ENCODE measurements around the gene SFTPA2. TPM values are rescaled to one million over a fixed set of nuclear protein-coding genes. Genes with fewer than 3 reads are reported as not detected.

The SFTPA2 gene
- total RNA-seq (1 to 10 TPM in 1 of 4 donors, under 1 TPM in 3; 0.55 to 1.3 (median 0.69) TPM), polyA plus RNA-seq (under 1 TPM; 0.05 to 0.42 (median 0.25) TPM)
- long read RNA-seq, donor 1, partial matches to known transcripts: 0 of 1 reads
- long read RNA-seq, donor 1, other reads (novel, unspliced or antisense): 1 of 1 reads
- long read RNA-seq, donor 2: 0 reads

- H3K9me3 ChIP-seq: no peaks in the 10 kb centered on the region
These were observed at the start of gene SFTPA2 for GRCh38 chr10:79560160-79560709. SFTPA2 (minus strand) TSS chr10:79560407; CDS start chr10:79559483, 924 bp downstream.

DNA sequence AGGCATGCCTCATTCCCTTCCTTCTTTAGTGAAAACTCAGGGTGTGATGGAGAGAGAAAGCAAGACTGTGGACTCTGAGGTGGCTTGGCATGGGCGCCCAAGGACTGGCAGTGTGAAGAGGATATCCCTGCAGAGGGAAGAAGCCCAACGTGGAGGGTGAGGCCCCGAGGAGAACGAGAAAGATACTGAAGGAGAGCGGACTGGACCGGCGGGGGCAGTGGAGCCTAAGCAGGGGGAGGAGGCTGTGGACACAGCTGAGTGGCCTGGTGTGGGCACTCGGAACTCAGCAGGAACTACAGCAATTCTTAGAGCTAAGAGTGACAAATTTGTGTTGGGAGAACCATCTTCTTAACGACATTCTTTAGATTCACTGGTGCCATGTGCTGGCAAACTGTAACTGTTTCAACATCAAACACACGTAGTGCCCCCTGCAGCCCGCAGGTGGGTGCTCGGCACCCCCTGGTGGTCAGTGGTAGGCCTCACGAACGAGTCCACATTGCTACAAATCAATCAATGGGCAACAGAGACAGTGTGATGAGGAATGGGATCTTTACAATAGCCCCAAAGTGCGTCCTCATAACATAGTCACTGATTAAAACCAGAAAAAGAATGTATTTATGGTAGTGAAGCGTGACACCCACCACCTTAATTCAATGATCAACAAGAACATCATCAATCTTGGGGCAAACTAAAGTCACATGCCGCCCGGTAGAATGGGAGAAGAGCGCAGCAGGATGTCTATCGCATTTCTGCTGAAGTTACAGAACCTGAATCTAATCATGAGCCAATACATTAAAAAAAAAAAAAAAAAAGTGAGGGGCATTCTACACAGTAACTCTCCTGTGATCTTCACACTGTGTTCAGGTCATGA, 48.5 kb upstream of the SFTPA2 start:
- Histone ChIP-seq H3K4me3 (no peak overlapping the region), H3K36me3 (ENCODE audit: insufficient read depth in 1 of 2, low read depth in 1 of 2) (no peaks in the 10 kb centered on the region), H3K27ac (no peak overlapping the region), H3K4me1 (no peaks in the 10 kb centered on the region), H3K27me3 (ENCODE audit: insufficient read depth in 3 of 3, low read length in 2 of 3) (no peaks in the 10 kb centered on the region), H3K9me3 (no peaks in the 10 kb centered on the region)
- ATAC-seq: peak in 3 of 4 donors; percentile 43 to 54 (median 52)
- DNase-seq: no peak
- intact Hi-C loops (cut with DNase I): loop anchor here (2.0 to 10.0 kb wide), 2 partner anchors 234 kb away; no protein-coding TSS in a partner anchor
- WGBS, 3 donors: 53 to 57% (median 55%) methylated on average over 19 to 20 of the region's 20 CpGs
- TF ChIP-seq, protein P1, sequence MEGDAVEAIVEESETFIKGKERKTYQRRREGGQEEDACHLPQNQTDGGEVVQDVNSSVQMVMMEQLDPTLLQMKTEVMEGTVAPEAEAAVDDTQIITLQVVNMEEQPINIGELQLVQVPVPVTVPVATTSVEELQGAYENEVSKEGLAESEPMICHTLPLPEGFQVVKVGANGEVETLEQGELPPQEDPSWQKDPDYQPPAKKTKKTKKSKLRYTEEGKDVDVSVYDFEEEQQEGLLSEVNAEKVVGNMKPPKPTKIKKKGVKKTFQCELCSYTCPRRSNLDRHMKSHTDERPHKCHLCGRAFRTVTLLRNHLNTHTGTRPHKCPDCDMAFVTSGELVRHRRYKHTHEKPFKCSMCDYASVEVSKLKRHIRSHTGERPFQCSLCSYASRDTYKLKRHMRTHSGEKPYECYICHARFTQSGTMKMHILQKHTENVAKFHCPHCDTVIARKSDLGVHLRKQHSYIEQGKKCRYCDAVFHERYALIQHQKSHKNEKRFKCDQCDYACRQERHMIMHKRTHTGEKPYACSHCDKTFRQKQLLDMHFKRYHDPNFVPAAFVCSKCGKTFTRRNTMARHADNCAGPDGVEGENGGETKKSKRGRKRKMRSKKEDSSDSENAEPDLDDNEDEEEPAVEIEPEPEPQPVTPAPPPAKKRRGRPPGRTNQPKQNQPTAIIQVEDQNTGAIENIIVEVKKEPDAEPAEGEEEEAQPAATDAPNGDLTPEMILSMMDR (IDR thresholded peaks at IDR 0.05): peak; percentile 63

More at GRCh38 chr10:79560160-79560709, at the start of gene SFTPA2:
- intact Hi-C loops (cut with DNase I): loop anchor here (5.0 kb wide), 1 partner anchor 367 kb away; no protein-coding TSS in a partner anchor
- no peak for ATAC-seq
- no peak for DNase-seq
- Histone ChIP-seq H3K27ac (no peak within 1 kb of the TSS), H3K4me3 (no peak within 1 kb of the TSS), H3K4me1 (no peaks in the 10 kb centered on the region), H3K36me3 (ENCODE audit: insufficient read depth in 1 of 2, low read depth in 1 of 2) (no peaks in the 10 kb centered on the region), H3K27me3 (ENCODE audit: insufficient read depth in 3 of 3, low read length in 2 of 3) (peaks cover 0 to 4% (median 0%) of the 10 kb centered on the region in 3 donors)
- TF ChIP-seq, protein P1 (IDR thresholded peaks at IDR 0.05): no peak
- WGBS, 3 donors: 88 to 100% (median 92%) methylated on average over 1 of the region's 1 CpG

GRCh38 chr10:79605308-79605707, 45.1 kb upstream of the SFTPA2 start:
- no peak overlapping the region for H3K27ac ChIP-seq
- intact Hi-C loops (cut with DNase I): loop anchor here in 1 of 2 donors (10.0 kb wide), 1 partner anchor 231 kb away; no protein-coding TSS in a partner anchor
- TF ChIP-seq, protein P1 (IDR thresholded peaks at IDR 0.05): no peak
- no peaks in the 10 kb centered on the region for H3K4me1 ChIP-seq
- DNase-seq (no peak), ATAC-seq (no peak)
- H3K36me3 ChIP-seq (ENCODE audit: insufficient read depth in 1 of 2, low read depth in 1 of 2): no peaks in the 10 kb centered on the region
- H3K4me3 ChIP-seq: no peak overlapping the region
- H3K27me3 ChIP-seq (ENCODE audit: insufficient read depth in 3 of 3, low read length in 2 of 3): no peaks in the 10 kb centered on the region
- no peaks in the 10 kb centered on the region for H3K9me3 ChIP-seq

DNA sequence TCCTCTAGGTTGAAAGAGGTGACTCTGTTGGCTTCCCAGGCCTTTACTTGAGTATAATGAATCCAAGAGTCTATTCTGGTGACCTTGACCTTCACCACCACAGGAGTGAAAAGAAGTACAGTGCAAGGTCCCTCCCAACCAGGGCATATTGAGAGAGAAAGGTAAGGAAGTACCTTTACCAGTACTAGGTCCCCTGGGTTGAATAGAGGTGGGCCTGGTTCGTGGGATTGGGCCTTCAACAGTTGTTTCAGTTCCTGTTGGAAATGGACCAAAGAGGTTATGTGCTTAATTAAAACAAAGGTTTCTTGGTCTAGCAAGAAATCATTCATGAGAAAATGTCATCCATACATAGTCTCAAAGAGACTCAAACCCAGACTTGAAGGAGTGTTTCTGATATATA, 44.1 kb upstream of the SFTPA2 start:
- H3K27me3 ChIP-seq (ENCODE audit: insufficient read depth in 3 of 3, low read length in 2 of 3): peaks cover 0 to under 1% (median 0%) of the 10 kb centered on the region in 3 donors
- no peak for DNase-seq
- no peak for ATAC-seq
- H3K4me3 ChIP-seq: no peak overlapping the region
- H3K4me1 ChIP-seq: no peaks in the 10 kb centered on the region
- H3K27ac ChIP-seq: no peak overlapping the region
- H3K9me3 ChIP-seq: no peaks in the 10 kb centered on the region
- intact Hi-C loops (cut with DNase I): loop anchor here (5.0 to 10.0 kb wide), 2 partner anchors 229 to 247 kb away; no protein-coding TSS in a partner anchor
- 69 to 91% (median 73%) methylated on average over 1 of the region's 1 CpG for WGBS, 3 donors
- TF ChIP-seq, protein P1 (IDR thresholded peaks at IDR 0.05): no peak
- no peaks in the 10 kb centered on the region for H3K36me3 ChIP-seq (ENCODE audit: insufficient read depth in 1 of 2, low read depth in 1 of 2)
